ENCODE results near the gene GFPT1.
A peak's percentile ranks its signal among the peaks of the same experiment; 100 is the strongest.

GFPT1 gene

DNA sequence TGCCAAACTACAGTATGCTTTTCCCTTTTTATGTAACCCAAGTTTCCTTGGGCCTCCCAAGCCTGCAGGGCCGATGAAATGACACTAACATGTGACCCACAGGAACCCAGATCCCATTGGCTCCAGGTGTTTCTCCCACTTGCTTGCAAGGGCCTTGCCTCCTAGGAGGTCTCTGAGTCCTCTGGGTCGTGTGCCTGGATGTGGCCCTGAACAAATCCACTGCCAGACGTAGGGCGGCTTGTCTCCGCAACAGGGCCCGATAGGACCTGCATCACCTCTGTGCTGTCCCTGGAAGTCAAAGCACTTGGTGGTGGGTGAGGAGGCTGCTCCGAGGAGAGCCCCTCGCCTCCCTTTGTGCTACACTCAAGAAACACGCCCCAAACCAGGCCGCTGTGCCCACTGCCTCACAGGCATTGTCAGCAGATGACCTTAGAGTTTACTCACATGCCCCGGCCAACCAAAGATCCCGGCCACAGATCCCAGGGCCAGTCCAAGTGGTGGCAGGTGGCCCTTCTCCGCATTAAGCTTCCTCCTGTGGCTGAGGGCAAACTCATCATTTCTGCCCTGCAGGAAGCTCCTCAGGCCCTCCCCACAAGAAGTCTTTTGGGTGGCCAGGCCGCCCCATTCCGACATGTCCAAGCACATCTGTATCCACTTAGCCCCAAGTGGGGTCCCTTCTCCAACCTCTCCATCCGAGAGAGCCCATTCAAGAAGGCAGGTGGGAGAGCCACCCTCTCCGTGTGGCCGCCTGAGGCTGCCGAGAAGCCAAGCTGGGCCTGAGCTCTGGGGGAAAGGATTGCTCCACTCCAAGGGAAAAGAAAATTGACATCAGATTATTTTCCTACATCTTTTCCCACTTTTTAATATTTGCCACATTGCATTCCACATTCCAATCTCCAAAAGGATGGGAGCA, 76.7 kb downstream of the GFPT1 start:
- DNase-seq (ENCODE audit: low read depth): no peak
- H3K4me3 ChIP-seq (ENCODE audit: low read length): no peak overlapping the region
- TF ChIP-seq, protein P1, sequence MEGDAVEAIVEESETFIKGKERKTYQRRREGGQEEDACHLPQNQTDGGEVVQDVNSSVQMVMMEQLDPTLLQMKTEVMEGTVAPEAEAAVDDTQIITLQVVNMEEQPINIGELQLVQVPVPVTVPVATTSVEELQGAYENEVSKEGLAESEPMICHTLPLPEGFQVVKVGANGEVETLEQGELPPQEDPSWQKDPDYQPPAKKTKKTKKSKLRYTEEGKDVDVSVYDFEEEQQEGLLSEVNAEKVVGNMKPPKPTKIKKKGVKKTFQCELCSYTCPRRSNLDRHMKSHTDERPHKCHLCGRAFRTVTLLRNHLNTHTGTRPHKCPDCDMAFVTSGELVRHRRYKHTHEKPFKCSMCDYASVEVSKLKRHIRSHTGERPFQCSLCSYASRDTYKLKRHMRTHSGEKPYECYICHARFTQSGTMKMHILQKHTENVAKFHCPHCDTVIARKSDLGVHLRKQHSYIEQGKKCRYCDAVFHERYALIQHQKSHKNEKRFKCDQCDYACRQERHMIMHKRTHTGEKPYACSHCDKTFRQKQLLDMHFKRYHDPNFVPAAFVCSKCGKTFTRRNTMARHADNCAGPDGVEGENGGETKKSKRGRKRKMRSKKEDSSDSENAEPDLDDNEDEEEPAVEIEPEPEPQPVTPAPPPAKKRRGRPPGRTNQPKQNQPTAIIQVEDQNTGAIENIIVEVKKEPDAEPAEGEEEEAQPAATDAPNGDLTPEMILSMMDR (IDR thresholded peaks at IDR 0.05; ENCODE audit: insufficient read depth, low read depth, low read length, missing control alignments): no peak

DNA sequence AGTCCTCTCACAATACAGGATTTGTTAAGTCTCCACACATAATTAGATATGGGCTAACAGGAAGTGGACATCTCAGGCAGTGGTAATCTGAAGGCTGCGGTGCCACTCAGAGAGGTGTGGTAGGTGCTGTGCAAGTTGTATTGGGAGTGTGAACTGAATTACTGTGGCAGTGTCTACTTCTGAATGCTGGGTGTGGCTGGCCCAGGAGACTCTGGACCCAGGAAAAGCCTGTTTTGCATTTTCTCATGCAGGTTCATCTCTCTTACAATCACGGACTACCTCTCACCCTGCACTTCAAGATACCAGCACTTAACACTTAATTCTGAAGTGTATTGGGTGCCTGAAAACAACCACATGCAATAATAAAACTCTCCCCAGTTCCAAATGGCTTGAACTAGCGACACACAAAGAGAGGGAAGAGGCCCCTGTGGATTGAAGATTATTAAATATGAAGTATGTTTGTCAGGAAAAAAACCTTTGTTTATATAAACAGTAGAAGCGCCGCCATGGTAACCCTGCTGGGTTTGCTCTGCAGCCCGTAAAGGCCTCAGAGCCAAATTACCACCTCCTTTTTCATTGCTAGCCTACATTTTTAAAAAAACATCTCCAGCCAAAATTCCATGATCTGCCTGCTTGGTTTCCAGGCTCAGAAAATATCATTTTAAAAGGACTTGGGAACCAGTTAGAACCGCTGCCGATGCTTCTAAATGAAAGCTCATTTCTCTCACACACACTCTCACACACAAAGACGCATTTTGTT, 77.5 kb downstream of the GFPT1 start:
- DNase-seq (ENCODE audit: low read depth): peak; percentile 39
- no peak overlapping the region for H3K4me3 ChIP-seq (ENCODE audit: low read length)
- TF ChIP-seq, protein P1 (IDR thresholded peaks at IDR 0.05; ENCODE audit: insufficient read depth, low read depth, low read length, missing control alignments): no peak

DNA sequence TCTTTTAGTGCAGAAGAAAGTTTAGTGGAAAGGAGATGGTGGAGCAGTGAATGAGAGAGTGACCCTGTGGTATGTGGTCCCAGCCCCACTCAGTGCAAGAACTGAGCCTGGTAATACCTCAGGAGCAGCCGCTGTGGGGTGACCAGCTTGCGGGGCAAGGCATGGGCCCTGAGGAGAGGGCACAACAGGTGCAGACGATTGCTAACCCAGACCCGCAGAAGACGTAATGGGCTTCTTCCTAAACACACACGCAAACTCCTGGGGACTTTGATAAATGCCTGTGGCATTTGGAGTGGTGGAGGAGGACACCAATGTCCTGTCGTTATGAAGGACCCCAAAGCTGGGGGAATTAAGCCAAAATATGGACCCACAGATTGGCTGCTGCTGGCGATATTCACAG, 78.7 kb downstream of the GFPT1 start:
- TF ChIP-seq, protein P1 (IDR thresholded peaks at IDR 0.05; ENCODE audit: insufficient read depth, low read depth, low read length, missing control alignments): no peak

DNA sequence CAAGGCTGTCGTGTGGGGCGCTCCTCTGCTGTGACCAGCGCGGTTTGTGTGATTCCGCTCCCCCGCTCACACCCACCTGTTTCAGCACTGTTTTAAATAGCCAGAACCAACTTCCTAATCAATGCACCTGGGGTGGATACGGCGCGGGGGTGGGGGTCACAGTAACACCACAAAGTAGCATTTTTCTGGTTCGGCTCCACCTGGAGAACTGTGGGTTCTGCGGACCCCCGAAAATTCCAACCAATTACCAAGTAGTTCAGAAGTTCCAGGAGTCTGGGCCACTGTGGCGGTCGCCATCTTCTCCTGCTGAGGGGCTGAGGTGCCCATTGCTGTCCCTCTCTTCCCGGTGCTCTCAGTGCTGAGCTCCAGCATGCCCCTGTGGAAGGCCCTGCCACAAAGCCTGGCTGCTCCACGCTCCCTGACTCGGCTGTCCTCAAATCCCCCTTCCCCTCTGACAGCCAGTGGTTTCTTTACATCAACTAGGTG, 79.4 kb downstream of the GFPT1 start:
- H3K4me3 ChIP-seq (ENCODE audit: low read length): peak overlapping the region; percentile 44
- no peak for DNase-seq (ENCODE audit: low read depth)
- TF ChIP-seq, protein P1 (IDR thresholded peaks at IDR 0.05; ENCODE audit: insufficient read depth, low read depth, low read length, missing control alignments): no peak

More for the DNA sequence above, 78.7 kb downstream of the GFPT1 start:
- no peak for DNase-seq (ENCODE audit: low read depth)
- no peak overlapping the region for H3K4me3 ChIP-seq (ENCODE audit: low read length)

DNA sequence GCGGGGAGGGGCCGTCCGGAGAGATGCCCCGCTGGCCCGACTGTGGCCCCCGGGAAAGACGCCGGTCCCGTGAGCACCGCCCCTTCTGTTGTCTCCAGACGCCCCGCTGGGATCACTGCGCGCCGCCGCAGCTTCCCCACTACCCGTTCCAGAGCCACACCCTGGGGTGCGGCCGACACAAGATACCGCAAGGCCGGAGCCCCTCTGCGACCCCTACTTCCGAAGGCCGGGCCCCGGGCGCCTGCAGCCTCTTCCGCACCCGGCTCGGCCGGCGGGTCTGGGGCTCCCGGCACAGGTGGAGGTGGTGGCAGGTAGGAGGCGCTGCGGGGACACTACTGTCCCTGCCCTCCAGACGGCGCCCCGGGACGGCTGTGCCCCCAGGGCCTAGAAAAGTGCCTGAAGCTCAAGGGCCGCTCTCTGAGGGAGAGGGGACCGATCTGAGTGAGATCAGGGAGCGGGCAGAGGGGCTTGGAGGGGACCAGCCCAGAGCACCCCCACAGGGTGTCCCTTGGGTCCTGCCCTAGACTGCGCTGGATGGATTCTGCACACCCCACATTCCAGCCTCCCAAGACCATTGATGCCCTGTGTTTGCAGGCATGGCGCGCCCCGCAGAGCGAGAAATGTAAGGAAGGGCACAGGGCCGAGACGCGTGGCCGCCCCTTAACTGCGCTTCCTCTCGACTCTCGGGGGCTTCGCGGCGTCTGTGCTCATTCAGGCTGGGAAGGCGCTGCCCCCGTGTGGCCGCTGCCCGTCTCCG, 80.0 kb downstream of the GFPT1 start:
- TF ChIP-seq, protein P1 (IDR thresholded peaks at IDR 0.05; ENCODE audit: insufficient read depth, low read depth, low read length, missing control alignments): peak; percentile 73
- DNase-seq (ENCODE audit: low read depth): peak; percentile 69
- H3K4me3 ChIP-seq (ENCODE audit: low read length): peak overlapping the region; percentile 44

DNA sequence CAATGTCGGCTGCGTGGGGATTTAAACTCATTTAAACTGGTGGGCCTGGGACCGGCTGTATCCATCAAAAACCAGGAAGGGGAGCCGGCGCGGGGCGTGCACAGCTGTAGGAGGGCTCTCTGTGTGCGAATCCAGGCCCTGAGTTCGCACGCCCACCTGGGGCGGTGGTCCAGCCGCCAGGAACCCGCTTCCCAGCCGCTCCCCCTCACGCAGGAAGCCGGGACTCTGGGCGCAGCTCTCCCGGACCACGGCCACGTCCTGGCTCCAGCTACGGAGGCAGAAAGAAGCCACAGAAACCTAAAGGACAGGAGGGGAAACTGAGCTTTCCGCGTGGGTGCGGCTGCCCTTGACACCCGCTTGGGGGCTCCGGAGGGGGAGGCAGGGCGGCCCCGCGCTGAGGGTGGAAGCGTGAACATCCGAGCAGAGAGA, 80.6 kb downstream of the GFPT1 start:
- no peak for DNase-seq (ENCODE audit: low read depth)
- H3K4me3 ChIP-seq (ENCODE audit: low read length): peak overlapping the region; percentile 44
- TF ChIP-seq, protein P1 (IDR thresholded peaks at IDR 0.05; ENCODE audit: insufficient read depth, low read depth, low read length, missing control alignments): no peak
